SW 1271 (cell line): ENCODE measurements around the gene UBXN2A.
"Not testable (repeated sequence)": the region's sequence is repeated elsewhere in the genome, so short reads cannot be mapped to it uniquely, and the experiment has no call there.

Source experiments
- DNase-seq, 2 experiments: peaks; one replicate each; lab custom pipeline; 2025; lab: John Stamatoyannopoulos, UW

UBXN2A gene

DNA sequence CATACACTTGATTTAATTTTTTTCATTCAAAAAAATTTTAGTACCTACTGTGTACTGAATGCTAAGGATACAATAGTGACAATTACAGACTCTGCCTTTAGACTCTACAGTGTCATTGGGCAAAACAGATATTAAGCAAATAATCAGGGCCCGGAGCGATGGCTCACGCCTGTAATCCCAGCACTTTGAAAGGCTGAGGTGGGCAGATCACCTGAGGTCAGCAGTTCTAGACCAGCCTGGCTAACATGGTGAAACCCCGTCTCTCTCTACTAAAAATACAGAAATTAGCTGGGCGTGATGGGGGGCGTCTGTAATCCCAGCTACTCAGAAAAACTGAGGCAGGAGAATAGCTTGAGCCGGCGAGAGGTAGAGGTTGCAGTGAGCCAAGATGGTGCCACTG, 1.4 kb downstream of the UBXN2A start:
- DNase-seq, result no peak

DNA sequence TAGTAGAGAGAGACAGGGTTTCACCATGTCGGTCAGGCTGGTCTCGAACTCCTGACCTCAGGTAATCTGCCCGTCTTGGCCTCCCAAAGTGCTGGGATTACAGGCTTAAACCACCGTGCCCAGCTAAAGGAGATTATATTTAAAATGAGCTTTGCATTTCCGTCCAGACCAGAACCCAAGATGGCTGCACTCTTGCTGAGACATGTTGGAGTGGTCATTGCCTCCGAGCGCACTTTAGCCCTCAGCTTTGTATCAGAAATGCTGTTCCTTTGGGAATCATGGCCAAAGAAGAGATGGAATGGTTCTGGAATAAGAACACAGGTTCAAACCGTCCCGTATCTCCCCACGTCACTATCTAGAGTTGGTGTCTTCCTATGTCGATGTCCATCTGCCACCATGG, 3.4 kb downstream of the UBXN2A start:
- DNase-seq, result no peak

DNA sequence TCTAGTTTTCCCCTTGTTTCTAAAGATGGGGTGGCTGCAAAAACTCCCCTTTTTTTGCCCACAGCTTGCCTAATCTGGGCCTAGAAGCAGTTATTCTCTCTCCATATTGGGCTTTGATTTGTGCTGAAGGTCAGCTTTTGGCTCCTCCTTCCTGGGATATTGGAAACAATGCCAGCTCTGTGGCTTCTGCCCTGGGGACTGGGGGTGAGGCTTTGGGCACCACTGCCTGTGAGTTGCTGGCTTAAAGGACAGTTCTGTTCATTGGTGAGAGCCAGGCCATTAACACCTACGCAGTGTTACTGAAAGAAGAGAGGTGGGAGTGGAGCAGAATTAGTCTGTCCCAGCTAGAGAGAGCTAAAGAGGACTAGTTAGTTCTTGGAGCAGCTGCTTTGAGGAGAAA, 4.3 kb downstream of the UBXN2A start:
- no peak for DNase-seq

DNA sequence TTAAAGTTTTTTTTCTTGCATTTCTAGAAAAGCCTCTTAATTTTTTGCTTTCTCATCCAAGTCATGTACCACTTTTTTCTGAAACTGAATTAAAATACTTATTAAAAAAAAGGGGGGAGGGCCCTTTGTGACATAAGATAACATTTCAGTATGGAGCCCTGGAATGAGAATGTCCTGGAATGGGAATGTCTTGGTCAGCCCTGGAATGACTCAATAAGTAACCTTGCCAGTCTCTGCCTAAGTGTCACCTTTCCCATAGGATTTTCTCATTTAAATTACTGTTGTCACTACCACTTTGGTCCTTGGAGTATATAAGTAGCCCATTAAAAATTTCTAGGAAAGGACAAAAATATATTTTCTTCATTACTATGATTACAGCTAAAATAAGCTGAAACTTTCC, 4.7 kb downstream of the UBXN2A start:
- DNase-seq, result no peak

DNA sequence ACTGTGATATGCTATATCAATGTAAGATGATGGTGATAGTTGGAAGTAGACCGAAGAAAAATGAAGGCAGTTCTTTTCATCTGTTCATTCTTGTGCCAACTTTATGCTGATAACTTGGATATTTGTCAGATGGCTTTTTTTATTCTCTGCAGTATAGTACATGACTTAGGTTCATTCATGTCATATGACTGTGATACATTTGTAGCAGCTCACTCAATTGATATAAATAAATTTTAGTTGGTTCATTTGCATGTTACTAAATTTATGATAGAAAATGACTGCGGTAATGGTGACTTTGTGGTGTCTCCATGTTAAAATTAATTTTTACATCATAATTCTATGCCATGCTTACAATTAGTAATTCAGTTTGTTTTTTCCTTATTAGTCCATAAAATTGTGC, 7.1 kb downstream of the UBXN2A start:
- DNase-seq, result no peak

DNA sequence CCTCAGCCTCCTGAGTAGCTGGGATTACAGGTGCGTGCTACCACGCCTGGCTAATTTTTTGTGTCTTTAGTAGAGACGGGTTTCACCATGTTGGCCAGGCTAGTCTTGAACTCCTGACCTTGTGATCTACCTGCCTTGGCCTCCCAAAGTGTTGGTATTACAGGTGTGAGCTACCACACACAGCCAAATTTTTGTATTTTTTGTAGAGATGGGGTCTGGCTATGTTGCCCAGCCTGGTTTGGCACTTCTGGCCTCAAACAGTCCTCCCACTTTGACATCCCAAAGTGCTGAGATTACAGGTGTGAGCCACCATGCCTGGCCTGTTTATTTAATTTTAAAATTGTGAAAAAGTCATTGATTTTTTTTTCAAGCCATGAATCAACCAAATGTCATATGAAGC, 12.3 kb downstream of the UBXN2A start:
- DNase-seq, result not testable (repeated sequence)

DNA sequence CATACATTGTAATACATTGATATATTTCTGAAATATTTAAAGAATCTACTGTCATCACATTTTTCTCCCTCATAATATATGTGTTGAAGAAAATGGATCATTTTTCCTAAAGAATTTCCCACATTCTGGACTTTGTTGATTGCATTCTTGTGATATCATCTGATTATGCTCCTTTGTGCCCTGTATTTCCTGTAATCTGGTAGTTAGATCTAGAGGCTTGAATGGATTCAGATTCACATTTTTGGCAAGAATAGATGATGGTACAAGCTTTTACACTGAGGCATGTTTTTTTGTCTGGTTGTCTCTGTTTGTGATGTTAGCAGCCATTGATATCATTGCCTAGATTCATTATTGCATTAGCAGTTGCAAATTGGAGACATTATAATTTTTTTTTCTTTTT, 13.4 kb downstream of the UBXN2A start:
- DNase-seq, result no peak

DNA sequence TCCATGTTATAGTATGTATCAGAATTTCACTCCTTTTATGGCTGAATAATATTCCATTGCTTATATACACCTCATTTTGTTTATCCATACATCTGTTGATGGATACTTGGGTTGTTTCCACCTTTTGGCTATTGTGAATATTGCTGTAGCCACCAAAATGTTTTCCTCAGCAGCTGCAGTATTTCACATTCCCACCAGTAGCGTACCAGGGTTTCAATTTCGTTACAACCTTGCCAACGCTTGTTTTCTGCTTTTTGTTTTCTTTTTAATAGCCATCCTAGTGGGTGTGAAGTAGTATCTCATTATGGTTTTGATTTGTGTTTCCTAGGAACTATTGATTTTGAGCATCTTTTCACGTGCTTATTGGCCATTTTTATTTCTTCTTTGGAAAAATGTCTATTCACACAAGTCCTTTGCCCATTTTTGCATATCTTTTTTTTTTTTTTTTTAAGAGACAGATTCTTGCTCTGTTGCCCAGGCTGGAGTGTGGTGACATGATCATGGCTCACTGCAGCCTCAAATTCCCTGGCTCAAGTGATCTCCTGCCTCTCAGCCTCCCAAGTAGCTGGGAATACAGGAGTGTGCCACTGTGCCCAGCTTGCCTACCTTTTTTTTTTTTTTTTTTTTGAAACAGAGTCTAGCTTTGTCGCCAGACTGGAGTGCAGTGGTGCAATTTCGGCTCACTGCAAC, 14.2 kb downstream of the UBXN2A start:
- no peak for DNase-seq

DNA sequence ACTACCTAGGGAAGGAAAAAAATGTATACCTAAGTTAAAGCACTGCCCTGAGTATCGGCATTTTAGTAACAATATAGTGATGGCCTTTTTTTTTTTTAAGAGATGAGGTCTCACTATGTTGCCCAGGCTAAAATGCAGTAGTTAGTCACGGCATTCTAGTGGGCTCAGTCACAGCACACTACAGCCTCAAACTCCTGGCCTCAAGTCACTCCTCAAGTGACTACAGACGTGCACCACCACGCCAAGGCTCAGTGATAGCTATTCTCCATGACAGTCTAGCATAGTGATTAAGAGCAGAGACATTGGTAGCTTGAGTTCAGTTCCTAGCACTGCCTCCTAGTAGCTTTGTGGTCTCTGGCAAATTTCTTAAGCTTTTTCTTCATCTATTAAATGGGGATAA, 27.6 kb downstream of the UBXN2A start:
- no peak for DNase-seq

DNA sequence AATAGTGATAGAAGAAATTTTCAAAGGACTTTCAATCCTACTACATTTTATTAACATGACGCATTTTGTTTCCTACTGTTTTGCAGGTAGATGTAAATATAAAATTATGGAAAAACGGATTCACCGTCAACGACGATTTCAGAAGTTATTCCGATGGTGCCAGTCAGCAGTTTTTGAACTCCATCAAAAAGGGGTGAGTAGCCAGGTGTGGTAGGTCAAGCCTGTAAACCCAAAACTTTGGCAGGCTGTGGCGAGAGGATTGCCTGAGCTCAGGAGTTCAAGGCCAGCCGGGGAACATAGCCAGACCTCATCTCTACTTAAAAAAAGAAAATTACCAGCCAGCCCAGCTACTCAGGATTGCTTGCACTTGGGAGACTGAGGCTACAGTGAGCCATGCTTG, 36.6 kb downstream of the UBXN2A start:
- DNase-seq, result no peak

DNA sequence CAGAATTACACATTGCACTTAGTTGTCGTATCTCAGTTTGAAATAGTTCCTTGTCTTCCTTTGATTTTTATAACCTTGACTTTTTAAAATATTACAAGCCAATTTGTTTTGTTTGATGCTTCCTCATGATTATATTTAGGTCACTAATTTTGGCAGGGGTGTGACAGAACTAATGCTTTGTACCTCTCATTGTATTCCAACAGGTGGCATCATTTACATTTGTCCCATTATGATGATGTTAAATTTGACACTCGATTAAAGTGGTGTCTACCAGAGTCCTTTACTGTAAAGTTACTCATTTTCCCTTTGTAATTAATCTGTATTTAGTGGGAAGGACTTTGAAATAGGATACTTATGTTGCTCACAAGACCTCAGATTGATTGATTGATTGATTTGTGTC, 48.1 kb downstream of the UBXN2A start:
- DNase-seq, result peak in 1 of 2 experiments; percentile 56

DNA sequence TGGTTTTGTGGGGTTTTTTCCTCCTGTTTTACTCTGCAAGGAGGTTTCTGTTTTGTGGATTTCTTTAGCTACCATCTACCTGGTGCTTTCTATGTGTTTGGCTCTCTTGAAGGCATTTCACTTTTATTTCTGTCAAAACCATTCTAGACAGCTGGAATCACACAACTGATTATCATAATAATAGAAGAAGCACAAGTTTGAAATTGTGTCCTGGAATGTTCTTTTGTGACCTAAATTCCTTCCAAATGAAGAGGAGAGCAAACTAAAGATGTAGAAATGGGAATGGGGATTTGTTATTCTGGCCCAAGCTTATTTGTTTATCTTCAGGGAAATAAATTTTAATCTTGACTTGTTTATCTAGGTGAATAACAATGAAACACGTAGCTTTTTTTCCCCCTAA, 52.7 kb downstream of the UBXN2A start:
- no peak for DNase-seq

DNA sequence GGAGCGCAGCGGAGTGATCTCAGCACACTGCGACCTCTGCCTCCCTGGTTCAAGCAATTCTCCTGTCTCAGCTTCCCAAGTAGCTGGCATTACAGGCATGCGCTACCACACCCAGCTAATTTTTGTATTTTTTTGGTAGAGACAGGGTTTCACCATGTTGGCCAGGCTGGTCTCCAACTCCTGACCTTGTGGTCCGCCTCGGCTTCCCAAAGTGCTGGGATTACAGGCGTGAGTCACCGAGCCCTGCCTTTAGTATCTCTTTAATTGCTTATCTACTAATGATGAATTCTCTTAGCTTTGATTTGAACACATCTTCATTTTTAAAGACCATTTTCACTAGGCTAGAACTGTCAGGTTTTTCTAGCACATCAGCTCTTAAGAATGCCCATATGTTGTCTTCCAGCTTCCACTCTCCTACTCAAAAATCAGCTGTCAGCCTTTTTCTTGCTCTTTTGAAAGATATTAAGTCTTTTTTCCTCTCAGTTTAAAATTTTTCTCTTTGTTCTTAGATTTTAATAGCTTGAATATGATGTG, 53.5 kb downstream of the UBXN2A start:
- DNase-seq, result no peak

DNA sequence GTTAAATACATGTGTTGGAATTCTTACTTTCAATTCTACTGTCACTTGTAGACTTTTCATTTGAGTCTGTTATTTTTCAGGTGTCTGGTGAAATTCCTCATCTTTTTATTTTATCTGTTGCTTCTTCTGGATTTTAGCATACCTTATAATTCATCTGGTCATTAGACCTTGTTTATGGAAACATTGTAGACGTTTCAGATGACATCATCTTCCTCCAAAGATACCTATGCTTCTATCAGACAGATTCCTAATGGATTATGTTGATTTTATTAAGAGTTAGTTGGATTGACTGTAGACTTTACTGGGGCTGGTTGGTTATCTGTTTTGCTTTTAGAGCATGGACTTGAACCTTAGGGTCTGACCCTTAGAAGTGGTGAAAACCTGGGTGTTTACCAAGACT, 54.3 kb downstream of the UBXN2A start:
- no peak for DNase-seq

DNA sequence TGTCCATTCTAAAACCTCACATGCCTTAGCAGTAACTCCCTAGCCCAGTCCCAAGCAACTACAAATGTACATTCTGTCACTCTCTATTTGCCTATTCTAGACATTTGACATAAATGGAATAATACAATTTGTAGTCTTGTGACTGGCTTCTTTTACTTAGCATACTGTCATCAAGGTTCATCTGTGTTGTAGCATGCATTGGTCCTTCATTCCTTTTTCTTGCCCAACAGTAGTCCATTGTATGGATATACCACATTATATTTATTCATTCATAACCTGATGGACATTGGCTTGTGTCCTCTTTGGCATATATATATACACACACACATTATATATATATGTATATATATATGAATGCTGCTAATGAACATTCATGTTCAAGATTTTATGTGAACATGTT, 67.4 kb downstream of the UBXN2A start:
- DNase-seq, result no peak

DNA sequence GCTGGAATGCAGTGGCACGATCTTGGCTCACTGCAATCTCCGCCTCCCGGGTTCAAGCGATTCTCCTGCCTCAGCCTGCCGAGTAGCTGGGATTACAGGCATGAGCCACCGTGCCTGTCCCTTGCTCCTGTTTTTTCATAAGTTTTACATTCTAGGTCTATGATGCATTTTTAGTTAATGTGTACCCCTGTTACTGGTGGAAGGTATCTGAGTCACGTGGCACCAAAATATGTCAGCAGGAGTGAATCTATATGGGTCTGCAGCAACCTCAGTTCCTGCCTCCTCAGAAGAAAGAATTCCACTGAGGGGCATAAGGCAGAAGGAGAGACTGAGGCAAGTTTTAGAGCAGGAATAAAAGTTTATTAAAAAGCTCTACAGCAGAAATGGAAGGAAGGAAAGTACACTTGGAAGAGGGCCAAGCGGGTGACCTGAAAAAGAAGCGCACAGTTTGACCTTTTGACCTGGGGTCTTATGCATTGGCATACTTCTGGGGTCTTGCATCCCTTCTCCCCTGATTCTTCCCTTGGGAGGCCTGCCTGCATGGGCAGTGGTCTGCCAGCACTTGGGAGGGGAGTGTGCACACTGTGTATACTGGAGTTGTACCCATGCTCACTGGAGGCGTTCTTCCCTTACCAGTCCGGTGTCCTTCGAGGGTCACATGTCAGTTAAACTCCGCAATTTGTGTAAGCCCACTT, 68.6 kb downstream of the UBXN2A start:
- no peak for DNase-seq

DNA sequence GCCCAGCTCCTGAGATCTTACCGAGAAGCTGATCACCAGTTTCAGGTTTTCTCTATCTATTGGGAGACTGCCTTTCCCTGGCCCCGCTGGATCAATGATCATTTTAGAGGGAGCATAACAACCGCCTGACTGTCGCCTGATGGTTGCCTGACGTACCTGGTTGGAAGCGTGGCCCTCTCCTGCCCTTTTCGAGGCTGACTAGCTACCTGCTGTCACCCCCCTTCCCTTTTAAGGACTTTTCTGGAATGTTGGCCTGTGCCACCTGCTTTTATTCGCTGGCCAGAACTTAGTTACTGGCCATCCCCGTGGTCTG, 69.1 kb downstream of the UBXN2A start:
- DNase-seq, result no peak

DNA sequence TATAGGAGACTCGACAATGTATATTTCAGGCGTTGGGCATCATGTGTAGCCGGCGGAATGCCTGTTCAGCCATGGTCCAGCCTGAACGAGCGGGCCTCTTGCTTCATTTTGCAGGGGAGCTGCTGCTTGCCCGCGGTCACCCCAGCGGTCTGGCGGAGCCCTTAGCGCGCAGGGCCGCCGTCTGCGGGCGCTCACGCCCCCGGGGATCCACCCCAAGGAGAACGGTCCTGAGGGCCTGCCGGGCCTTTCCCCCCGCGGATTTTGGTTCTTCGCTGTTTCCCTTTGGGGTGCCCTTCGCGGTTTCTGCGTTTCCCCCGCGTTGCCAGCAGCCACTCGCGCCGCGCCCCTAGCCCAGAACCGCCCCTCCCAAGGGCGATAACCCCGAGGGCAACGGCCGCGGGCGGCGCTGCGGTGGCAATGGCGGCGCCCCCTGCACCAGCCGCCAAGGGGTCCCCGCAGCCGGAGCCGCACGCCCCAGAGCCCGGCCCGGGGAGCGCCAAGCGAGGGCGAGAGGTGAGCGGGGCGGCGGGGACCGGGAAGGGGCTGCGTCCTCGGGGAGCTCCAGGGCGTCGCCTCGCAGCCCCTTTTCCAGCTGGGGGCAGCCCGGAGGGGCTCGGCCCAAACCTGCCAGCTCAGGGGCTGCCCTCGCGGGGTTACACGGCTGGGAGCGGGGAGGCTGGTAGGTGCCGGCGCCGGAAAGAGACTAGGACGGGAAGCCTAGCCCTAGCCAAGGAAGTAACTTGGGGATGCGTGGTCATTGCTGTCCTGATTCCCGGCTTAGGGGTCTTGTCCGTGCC, 69.6 kb downstream of the UBXN2A start, which contains the start of gene MFSD2B:
TSS of gene MFSD2B (plus strand) at position 406 of the 797 bp plus-strand sequence. CDS start at position 418, 12 bp downstream.
- no peak for DNase-seq

DNA sequence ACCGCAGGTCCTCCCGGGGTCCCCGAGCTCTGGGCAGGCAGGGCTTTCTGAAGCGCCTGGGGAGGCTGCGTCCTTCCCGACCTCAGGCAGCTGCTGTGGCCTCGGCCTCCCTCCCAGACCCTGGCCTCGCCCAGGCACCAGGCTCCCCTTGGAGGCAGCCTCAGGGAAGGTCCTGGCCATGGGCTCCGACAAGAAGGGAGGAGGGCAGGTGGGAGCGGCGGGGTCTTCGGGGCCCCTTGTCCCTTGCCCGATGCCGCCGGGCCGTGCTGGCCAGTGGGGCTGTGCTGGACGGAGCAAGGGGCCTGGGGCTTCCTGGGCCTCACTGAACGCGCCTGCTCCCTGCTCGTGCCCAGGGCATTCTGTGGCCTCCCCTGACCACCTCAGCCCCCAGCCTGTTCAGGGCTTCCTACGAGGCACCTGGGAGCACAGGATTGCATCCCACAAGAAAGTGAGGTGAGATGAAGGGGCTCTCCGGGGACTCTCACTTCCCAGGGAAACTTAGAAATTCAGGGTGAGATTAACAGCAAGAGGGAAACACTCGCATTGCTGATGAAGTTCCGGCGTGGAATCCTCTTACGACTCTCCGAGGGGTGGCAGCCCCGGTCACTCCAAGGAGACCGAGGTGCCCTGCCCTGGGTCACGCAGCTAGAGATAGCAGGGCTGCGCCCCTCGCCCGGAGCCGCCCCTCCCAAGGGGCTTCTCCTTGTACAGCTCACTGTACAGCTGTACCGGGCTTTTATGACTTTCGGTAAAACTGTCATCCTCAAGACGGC, 70.4 kb downstream of the UBXN2A start:
- no peak for DNase-seq

DNA sequence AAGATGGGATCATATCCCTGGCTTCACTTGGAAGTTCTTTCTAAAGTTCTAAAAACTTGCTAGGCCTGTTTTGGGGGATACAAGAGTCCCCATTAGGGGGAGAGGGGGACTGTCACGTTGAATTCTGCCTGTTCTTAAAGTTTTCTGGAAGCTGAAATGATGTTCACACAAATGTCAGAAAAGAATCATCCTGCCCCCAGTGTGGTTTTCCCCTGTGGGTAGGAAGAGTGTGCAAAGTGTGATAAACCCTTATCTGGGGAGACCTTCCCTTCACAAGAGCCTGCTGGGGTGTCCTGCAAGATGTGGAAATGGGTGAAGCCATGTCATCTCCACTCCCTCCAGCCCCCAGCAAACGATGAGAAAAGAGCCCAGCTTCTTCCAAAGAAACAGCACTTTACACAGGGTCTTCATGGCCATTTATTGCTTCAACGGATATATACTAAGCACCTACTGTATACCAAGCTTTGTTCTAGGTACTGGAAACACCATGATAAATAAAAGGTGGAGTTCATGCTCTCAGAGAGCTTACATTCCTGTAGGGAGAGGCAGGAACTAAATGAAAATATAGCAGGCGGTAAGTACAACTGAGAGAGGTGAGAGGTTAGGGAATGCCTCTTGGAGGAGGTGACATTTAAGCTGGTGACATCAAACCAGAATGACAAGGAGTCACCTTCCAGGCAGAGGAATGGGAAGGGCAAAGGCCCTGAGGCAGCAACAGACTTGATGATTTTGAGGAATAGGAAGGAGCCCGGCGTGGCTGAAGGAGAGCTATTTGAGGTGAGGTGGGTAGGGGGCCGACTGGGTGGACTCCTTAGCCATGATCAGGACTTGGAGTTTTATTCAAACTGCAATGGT, 71.2 kb downstream of the UBXN2A start:
- no peak for DNase-seq

DNA sequence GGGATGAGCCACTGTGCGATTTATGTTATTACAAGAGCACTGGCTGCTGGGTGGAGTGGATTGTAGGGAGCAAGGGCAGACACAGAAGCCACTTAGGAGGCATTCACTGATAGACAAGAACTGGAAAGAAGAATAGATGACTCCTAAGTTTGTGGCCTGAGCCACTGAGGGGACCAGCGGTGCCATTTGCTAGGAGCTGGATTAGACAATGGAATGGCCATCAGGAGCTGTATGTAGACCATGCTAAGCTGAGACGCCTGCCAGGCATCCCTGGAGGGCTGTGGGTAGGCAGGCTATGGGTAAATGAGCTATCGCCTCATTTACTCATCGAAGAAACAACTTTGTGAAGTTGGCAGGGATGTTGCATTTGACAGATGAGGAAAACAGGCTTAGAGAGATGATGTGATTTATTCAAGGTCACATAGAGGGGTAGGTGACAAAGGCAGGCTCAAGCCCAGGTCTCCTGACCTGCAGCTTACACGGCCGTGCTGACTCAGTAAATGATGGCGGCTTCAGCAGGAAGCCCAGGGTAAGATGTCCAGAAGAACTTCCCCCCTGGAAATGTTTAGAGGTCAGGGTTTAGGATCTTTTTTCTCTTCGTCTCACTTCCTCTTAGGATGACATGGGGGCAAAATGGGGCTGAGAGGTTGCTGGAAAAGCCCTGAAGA, 72.4 kb downstream of the UBXN2A start:
- DNase-seq, result no peak
